ENCODE results near the gene KIF1A.
"Not testable (repeated sequence)": the region's sequence is repeated elsewhere in the genome, so short reads cannot be mapped to it uniquely, and the experiment has no call there.

The KIF1A gene

DNA sequence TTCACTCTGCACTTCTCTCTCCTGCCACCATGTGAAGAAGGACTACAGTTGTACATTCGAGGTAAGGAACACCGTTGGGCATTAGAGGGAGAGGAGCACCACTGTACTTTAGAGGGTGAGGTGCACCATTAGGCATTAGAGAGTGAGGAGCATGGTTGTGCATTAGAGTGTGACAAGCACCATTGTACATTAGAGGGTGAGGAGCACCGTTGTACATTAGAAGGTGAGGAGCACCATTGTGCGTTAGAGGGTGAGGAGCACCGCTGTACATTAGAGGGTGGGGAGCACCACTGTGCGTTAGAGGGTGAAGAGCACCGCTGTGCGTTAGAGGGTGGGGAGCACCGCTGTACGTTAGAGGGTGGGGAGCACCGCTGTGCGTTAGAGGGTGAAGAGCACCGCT lies 27.8 kb upstream of the KIF1A start:
- DNase-seq: no peak

DNA sequence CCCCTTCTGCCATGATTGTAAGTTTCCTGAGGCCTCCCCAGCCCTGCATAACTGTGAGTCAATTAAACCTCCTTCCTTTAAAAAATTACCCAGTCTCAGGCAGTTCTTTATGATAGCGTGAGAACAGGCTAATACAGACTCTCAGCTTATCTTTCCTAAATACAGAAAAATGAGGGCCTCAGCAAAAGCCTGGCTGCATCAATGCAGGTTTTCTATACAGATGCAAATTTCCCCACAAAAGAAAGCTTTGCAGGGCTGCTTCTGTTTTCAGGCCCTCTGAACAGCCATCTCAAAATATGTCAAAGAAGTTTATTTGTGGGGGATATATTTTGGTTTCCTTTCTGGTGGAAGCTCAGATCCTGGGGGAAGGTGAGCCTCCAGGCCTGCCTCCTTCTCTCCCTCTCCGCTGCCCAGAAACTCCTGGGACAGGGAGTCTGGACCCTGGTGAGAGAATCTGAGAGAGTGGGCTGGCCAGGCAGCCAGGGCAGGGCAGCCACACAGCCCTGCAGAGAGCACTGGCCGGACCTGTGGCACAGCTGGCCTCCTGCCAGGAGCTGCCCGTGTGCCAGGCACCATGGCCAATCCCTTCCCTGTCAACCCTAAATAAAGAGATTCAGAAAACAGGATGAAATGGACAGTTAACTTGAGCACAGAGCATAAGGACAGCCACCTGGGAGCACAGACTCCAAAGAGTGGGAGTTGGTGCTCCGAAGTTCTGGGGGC lies 27.0 kb upstream of the KIF1A start:
- DNase-seq: no peak

DNA sequence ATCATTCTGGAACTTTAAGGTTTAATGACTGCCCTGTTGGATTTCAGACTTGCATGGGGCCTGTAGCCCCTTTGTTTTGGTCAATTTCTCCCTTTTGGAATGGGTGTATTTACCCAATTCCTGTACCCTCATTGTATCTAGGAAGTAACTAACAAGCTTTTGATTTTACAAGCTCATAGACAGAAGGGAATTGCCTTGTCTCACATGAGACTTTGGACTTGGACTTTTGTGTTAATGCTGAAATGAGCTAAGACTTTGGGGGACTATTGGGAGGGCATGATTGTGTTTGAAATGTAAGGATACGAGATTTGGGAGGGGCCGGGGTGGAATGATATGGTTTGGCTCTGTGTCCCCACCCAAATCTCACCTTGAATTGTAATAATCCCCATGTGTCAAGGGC lies 26.3 kb upstream of the KIF1A start:
- DNase-seq: not testable (repeated sequence)

DNA sequence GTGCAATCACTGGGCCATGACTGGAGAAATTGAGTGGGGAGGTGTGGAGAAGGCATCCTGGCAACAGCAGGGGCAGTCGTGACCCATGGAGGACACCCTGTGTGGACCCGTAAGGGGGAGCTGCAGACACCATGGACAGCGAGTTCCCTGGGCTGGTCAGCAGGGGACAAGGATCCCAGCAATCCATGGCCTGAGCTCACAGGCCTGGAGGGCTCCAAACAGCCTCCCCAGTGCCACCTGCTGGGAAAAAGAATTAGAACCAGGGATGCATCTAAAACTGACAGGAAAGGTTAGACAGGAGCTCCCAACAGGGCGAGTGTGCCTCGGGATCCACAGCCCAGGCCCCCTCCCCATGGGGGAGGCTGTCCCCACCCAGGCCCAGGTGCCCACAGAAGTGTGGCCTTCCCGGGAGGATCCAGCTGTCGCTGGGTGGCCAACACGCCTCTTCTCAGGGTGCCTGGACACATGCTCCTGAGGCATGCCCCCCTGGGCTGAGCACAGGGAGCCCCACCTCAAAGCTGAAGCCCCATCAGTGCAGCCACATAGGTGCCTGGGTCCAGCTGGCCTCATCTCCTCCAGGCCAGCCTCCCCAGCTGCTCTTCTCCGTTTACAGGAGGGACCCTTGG lies 20.5 kb upstream of the KIF1A start:
- peak in 1 of 2 donors; percentile 19 for DNase-seq

DNA sequence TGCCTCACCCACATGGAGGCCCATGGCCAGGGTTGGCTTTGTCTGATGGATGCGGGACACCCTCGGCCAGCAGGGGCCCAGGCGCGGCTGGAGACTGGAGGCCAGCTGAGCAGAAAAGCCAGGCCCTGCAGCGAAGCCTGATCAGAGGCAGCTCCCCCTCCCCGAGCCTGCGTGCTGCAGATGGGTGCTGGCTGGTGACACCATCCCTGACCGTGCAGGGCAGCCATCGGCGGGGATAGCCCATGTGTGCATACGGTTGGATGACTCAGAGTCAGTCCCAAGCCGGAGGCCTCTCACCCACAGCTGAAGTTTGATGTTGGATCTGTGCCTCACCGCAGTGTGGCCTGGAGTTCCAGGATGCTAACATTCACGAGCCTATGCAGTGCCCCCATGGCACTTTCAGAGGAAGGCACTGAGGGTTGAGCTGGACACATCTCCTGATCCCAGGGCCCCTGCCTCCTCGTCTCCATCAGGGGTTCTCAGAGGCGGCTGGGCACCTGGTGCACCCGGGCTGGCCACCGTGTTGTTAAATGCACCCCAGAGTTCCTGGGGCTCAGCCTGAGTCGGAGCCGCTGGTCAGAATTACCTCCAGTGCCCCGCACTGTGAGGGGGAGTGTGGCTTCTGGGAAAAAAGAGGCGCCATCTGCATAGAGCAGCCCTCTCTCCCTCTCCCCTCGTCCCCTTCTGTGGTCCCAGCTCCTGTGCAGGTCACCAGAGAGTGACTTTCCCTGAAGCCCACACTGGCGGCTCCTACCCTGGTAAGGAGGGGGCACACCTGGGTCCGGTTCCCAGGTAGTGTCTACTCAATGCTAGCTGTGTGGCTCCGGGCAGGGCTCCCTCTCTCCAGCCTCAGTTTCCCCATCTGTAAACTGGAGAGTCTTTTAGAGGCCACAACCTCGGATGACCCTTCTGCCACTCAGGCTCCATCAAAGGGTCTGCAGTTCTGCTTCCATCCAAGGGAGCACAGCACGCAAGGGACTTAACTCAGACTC lies 19.4 kb upstream of the KIF1A start:
- no peak for DNase-seq

DNA sequence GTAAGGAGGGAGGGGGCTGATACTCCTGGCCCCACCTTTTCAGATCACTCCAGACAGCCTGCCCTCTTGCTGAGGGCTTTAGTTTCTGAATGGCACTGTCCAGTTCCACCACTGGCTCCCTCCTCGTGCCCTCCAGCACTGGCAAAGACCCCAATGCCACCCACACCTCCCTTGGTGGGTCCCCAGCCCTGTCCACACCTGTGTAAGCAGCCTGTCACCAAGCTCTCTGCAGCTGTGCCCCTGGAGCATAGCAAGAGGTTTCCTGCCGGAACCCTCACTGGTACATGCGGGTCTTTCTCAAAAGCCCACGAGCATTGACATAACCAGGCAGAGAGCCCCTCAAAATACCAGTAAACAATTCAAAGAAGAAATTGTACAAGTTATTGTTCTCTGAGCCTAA lies 17.6 kb upstream of the KIF1A start:
- DNase-seq: no peak

DNA sequence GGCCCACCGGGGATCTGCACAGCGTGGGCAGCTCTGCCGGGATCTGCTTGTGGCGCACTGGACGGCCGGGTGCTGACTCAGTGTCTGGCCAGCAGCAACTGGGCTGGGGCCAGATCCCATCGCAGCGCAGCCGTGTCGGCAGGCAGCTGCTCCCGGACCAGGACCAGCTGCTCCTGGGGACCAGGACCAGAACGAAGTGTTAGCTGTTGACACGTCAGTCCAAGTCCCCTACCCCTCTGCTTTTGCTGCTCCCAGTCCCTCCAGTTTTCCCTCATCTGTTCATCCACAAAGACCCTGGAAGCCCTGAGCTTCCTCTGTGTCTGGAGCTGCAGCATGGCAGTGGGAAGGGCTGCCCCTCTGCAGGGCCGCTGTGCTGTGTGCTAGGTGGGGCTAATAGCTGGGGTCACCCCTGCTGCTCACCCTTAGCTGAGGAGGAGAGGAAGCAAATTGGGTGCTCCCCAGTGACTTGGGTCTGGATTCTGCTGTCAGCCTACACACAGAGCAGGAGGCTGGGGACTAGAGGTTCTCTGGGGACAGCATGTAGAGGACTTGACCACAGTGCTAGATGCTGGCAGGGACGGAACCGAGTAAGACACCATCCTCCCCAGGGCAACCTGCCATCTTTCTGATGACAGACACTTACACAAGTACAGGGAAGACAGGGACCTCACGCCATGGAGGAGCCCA lies 16.9 kb upstream of the KIF1A start:
- DNase-seq: no peak

DNA sequence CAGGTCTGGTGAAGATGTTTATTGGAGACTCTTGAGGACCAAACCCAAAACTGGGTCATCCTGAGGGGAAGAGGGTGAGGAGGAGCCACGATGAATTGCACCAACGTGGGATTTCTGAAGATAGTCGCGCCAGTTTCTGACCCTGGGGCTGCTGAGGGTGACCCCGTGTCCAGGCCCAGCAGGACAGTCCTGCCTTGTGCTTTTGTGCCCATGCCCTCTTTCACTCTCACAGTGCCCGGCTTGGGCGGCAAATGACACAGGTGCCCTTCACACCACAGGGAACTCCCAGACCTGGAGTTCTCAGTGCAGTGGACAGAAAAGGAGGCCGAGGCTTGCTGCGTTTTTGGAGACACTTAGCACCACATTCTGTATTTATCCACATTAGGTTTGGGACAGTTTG lies 15.5 kb upstream of the KIF1A start:
- no peak for DNase-seq

DNA sequence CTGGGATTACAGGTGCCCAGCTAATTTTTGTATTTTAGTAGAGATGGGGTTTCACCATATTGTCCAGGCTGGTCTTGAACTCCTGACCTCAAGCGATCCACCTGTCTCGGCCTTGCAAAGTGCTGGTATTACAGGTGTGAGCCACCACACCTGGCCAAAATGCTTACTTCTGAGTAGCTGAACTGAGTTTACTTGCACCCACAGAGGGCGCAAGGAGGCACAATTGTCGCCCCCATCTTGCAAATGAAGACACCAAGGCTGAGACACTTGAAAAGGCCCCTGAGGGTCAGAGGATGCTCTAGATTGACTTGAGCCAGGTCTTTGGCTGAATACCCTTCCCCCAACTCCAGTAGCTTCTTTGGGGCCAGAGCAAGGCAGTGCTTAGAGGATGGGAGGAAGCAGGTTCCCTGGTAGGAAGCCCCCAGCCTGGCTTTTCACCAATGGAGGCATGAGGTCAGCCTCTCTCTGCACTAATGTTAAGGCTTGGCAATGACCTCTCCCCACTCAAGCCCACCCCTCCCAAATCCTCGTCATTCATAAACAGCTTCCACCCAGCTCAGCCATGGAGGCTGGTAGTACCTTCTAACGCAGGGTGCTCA lies 14.5 kb upstream of the KIF1A start:
- DNase-seq: no peak

DNA sequence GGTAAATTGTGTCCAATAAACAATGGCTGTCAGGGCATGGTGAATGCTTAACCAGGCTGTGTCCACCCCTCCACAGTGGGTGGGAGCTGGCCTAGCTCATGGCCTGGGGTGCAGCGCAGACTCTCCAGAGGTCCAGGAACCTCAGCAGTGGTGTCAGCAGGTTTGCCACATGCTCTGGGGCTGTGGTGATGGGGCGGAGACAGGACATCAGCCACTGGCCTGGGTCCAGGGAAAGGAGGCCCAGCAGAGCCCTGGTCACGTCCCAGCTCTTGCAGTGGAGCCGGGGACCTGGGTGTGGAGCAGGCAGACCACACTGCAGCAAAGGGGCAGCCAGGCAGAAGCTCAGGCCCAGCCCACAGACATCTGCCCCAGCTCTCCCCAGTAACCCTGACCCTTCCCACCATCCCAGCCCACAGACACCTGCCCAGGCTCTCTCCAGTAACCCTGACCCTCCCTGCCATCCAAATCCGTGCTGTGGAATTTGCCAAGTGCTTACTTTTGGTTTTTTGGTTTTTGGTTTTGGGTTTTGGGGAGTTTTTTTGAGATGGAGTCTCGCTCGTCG lies 13.8 kb upstream of the KIF1A start:
- DNase-seq: no peak

DNA sequence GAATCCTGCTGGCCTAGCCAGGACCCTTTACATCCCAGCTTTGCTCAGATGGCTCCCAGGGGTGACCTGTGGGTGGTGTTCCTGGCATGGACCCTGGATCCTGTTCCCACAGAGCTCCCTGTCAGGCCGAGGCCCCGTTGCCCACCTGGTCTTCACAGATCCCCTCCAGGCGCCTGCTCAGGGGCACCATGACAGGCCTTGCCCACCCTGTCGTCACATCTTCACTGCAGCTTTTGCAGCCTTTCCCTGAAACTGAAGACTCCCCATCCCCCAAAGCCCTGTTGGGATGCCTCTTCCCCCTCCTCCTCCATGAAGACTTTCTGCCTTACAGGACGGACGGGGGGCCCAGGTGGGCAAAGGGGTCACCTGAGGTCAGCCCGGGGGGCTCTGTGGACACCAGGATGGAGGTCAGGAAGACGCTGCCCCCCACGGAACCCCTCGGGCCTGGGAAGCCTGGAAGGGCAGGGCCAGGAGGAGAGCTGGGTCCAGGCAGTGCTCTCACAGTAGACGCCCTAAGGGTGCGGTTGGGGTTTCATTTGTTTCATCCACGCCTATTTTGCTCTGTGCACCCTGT lies 13.0 kb upstream of the KIF1A start:
- no peak for DNase-seq

DNA sequence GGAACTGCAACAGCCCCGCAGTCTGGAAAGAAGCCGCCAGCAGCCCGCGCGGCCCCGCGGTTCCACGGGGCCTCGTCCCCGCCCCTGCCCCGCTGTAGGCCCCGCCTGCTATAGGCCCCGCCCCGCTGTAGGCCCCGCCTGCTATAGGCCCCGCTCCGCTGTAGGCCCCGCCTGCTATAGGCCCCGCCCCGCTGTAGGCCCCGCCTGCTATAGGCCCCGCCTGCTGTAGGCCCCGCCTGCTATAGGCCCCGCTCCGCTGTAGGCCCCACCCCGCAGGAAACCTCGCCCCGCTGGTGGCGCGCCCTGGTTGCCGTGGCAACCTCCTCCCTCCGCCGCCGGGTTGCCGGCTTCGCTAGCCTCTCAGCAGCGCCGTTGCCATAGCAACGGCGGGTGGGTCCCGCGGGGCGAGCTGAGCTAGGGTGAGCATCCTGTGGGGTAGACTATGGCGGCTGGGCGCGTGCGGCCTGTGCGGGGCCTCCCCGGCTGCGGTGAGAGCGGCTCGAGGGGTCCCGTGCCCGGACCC lies 12.2 kb upstream of the KIF1A start:
- DNase-seq: peak; percentile 99

DNA sequence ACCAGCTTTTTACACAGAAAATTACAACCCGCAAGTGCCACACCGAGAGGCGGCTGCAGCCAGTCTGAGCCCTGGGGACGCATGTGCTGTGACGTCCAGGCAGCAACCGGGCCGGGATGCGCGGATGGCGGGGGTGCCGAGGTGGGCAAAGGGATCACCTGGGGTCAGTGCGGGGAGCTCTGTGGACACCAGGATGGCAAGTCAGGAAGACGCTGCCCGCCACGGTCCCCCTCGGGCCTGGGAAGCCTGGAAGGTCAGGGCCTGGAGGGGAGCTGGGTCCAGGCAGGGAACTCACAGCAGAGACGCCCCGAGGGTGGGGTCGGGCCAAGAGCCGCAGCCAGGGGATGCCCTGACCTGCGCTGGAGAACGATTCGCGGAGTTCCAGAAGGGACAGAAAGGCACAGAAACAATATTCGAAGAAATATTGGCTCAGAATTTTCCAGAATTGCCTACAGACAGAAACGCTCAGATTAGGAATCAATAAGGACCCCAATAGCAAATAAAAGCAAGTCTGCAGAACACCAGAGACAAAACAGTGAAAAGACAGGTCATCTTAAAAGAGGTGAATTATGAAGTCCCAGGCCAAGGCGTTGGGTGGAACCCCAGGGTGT lies 11.7 kb upstream of the KIF1A start:
- no peak for DNase-seq

DNA sequence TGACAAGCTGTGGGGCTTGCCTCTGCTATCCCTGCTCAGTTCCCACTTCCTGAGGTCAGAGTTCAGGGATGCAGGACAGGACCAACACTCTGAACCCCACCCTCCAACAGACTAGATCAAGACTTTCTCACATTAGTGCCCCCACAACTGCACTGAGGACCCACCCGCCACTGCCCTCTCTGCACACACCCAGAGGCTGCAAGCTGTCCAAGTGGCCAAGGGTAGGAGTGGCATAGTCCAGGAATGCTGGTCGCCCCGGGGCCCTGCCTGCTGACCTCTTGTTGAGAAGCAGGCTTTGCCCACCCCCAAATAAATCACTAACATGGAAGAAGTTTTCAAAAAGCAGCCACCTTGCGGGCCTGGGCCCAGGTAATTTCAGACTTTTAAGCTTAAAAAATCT lies 5.5 kb upstream of the KIF1A start:
- no peak for DNase-seq

DNA sequence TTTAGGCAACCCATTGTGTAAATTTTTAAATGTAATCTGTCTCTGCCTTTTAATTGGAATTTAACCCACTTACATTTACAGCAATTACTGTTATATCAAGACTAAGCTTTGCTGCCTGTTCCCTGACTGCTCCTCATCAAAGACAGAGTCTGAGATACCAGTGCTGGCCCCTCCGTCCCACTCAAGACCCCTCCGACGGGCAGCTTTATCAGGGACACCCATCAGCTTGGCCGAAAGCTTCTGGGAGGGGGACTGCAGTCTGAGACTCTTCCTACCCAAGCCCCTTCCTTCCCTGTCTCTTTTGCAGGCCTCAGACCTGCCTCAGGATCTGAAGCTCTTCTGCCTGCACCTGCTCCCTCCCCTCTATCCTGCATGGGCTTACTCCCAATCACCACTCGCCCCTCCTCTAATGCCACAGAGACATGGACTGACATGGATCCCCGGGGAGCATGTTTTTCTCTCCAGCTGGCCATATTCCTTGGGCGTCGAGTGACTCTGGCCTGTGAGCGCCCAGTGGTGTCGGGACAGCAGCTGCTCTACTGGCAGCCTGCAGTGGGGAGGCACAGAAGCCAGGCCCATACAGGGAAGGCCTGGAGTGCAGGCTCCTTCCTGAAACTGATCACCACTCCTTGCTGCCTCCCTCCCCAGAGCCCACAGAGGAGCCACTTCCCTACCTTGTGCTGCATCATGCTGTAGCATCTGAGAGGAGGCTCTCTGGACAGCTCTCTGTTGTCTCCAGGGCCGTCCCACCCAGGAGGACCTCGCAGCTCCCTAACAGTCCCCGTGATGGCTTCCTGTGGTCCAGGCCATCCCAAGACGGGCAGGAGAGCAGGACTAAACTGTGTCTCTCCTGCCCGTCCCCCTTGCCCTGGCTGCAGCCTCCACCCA lies 3.7 kb upstream of the KIF1A start:
- DNase-seq: no peak

DNA sequence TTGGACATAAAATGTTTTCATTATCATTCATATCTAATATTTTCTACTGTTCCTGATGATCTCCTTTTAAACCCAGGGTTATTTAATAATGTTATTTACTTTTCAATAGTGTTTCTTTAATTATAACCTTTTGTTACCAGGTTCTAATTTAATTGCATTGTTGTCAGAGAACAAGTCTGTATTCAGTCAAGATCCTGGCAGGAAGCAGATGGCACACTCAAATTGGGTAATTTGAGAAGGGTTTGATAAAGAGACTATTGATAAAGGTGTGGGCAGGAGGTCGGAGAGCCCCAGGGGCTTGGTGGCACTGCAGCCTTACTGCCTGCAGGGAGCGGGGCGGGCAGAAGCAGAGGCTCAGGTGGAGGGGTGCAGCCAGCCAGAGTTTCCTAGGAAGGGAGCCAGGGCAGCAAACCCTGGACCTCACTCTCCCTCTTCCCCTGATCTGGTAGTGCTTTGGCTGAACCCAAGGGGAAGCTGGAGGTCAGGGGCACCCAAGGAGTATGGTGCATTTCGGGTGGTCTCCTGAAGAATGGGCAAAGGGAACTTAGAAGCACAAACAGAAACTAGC lies 2.3 kb upstream of the KIF1A start:
- no peak for DNase-seq

DNA sequence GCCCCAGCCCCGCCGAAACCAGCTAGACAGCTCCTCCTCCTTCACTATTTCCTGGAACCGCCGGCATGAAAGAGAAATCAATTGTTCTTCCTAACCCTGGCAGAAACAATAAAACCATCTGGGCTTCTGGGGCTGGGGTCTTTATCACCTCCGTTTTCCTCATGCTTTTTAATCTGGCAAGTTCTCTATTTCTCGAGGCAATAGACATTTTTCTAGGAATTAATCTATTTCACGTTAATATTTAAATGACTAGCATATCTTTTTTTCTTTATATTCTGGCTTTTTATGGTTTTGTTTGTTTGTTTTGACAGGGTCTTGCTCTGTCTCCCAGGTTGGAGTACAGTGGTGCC lies 1.4 kb upstream of the KIF1A start:
- DNase-seq: no peak

DNA sequence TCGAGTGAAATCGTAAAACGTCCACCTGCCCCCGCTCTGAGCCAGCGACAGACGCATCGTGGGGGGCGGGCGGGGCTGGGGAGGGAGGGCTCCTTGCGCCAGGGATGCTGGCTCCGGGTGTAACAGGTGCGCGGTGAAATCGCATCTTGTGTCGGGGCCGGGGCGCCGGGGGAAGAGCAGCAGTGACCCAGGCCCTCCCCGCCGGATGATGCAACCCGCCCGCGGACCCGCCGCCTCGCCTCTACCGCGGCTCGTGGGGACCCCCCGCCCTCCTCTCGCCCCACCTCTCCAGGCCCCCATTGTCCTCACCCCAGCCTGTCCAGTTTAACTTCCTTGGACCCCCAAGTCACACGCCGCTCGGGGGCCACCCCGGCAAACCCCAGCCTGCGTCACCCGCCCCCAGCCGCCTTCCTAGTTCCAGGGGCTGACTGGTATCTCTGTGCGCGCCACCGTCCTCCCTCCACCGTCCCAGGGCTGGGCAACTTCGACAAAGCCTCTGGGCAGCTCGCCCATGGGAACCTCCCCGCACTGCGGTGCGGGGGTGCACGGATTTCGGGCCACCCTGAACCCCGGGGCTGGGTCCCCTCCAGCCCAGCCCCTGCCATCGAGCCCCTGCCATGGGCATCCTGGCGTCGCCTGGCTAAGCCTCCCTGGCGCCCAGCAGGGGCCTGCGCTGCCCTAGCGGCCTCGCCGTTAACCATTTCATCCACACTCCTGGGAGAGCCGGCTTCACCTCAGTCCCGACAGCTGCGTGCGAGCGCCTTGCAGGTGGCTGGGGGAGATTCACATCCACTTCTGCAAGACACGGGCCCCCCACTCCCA lies 799 bp upstream of the KIF1A start:
- no peak for DNase-seq

Data from CD4-positive, alpha-beta T cell treated with Interleukin-1 beta for 1 hour (primary cell).